Gastrocnemius medialis (tissue), 4 donors: Measurements from ENCODE around the gene B4GALT7.

Experiments
- CTCF ChIP-seq, 5 experiments: fragments of 450-650 bp in 3 of 5; fragments of 200-600 bp in 2 of 5; sonication (generic) in 2 of 5; IDR thresholded peaks in 4 of 5; conservative IDR thresholded peaks in 1 of 5; 1 replicate in 4 of 5; 2 replicates in 1 of 5; pipeline ENCODE4 v1.5.1; 2016 to 2019; ENCODE audit warnings: antibody characterized with exemption in 5 of 5, mild to moderate bottlenecking in 3 of 5, moderate library complexity in 3 of 5
- POLR2A ChIP-seq, 2 donors: fragments of 450-650 bp; IDR thresholded peaks; one replicate each; pipeline ENCODE4 v1.6.1; 2017; ENCODE audit warnings: antibody characterized with exemption in 2 of 2, mild to moderate bottlenecking in 2 of 2, moderate library complexity in 2 of 2

DNA sequence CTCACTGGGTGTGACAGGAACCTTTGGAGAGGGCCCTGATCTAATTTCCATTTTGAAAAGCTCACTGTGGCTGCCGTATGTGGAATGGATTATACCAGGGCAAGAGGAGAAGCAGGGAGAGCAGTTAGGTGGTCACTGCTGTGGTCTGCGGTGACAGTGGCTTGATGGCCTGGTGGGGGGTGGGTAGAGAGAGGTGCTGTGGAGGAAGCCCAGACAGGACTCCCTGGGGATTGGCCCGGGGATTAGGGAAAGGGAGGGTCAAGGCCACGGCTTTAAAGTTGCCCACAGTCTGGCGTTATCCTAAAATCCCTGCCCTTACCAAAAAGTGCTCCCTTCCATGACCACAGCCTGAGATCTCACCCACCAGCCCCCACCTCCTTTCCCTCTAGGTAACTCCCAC lies 4.7 kb downstream of the B4GALT7 start:
- TF ChIP-seq CTCF (IDR thresholded peaks at IDR 0.05 in 4 of 5, conservative IDR thresholded peaks at IDR 0.05 in 1 of 5) (no peak), POLR2A (IDR thresholded peaks at IDR 0.05) (no peak)
